HG03558 (cell line): ENCODE data around the gene BBC3.

Experiments
- ATAC-seq: cut with Tn5 transposase; IDR thresholded peaks from one replicate; pipeline ENCODE4 v1.9.1; 2021; ENCODE audit warnings: moderate number of reproducible peaks; ENCODE audit not compliant: unreplicated experiment; ENCODE audit errors: extremely low read depth

Gene BBC3

DNA sequence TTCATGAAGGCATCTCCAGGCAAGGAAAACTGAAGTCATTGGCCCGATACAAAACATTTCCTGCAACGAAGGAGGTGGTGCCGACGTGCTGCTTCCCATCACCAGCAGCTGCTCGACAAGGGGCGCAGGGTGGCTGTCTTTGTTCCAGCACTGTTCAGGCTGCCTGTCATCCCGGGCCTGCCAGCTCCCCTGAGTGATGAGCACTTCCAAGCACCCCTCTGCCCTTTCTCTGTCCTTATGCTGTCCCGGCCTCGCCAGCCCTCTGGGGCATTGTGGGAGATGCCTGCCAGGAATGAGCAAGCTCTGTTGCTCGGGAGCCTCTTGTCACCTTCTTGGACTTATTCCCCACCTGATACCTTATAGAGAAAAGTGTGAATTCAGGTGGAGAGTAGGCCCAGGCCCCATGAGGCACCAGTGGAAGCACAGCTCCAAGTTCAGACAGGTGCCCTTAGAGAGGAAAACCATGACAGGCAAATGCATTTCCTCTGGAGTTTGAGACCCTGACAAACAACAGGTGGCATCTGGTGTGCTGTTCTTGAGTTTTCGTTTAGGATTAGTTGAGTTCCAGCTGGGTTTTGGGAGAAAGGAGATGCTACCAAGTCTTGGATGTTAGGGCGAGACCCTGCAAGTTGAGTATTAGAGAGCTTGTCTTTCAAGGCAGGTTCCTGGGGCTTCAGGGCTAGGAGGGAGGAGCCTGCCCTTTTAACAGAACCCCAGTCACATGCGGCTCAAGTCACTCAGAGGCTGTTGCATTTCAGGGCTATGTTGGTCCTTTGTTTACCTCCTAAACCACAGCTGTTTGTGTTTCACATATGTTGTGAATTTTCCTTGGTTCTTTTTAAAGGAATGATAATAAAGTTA is 21.4 kb downstream of the BBC3 start:
- ATAC-seq, result no peak

DNA sequence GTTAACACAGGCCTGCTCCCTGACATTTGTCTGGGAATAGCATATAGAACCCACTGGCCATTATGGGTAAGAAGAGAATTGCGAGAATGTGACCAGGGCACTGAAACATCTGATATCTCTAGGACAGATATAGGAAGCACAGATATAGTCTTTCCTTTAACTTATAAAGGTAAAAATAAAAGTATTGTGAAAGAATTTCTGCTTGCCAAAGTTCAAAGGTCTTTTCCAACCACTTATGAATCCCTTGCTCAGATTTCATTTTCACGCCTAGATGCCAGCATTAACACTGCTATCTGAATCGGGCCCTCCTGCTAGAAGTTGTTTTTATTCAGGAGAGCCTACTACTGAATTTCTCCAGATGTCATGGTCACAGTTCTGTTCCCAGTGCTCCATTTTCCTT is 27.7 kb downstream of the BBC3 start:
- no peak for ATAC-seq

DNA sequence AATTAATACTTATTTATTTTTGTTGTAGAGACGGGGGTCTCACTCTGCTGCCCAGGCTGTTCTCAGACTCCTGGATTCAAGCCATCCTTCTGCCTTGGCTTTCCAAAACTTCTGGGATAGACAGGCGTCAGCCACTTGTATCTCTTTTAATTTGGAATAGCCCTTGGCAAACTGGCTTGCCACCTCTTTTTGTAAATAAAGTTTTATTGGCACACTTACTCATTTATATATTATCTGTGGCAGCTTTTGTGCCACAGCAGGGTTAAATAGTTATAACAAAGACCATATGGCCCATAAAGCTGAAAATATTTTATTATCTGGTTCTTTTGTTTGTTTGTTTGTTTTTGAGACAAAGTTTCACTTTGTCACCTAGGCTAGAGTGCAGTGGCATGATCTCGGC is 30.5 kb downstream of the BBC3 start:
- ATAC-seq, result no peak

DNA sequence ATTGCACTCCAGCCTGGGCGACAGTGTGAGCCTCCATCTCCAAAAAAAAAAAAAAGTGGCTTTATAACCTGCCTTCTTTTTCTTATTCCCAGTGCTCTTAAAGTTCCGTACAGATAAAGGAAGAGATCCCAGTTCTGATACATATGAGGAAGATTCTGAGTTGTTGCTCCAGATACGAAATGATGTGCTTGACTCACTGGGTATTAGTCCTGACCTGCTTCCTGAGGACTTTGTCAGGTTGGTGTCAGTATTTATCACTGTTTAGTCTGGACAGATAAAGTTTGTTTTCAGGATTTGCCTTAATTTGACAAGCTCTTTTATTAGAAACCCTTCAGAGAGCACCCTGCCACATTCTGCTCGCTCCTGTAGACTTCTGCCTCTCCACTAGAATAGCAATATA is 33.9 kb downstream of the BBC3 start:
- no peak for ATAC-seq

DNA sequence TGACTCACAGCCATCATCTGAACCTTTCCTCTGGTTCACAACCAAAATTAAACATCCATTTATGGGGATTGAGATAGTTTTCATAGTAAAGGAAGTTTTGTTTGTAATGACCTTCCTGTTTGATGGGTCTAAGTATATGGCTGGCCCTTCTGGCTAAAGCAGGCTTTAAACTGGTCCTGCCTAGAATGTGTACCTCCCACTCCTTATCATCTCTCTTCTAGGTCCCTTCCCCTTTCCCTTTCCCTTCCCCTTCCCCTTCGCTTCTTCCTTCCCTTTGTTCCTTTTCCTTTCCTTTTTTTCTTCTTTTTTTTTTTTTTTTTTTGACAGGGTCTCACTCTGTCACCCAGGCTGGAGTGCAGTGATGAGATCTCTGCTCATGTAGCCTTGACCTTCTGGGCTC is 35.6 kb downstream of the BBC3 start:
- no peak for ATAC-seq

DNA sequence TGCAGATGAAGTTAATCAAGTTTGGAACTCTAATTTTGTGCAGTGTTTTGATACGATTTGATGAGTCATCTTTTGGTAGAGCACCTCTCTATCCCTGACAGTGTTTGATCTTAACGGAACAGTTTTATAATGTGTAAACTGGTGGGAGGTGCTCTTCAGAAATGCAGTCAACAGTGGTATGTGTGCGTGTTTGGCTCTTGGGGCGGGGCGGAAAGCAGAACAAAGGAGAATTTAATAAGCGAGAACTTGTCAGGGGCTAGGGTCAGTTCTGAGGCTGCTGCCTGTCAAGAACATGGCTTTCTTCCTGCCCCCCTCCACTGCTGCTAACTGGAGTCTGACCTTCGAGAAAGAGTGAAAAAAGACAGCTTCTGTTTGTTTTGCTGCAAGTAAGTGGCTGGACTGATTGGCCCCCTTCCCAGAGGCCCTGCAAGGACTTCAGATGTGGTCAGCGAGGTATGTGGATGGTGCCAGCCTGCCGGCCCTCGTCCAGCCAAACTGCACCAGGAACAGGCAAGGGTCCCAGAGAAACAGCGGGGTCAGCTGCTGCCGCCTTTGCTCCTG is 40.8 kb downstream of the BBC3 start:
- no peak for ATAC-seq

DNA sequence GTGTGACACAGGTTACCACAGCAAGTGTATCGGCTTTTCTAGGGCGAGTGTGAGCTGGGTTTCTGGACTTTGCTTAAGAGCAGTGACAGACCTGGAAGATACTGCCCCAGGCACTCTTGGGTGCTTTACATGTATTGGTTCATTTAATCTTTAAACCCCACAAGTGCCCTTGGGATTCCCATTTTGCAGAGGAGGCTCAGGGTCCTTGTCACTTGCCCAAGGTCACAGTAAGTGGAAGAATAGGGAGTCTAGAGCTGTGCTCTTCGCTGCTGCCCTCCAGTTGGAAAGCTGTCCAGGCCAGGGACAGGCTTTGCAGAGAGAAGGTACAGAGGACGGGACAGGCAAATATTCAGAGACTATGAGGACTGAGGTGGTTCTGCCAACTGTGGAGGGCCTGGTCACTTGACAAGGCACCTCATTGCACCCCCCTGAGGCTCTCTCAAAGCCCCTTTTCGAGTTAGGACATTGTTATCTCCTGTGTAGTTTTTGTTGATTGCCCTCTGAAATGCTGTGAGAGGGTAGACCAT is 42.4 kb downstream of the BBC3 start:
- no peak for ATAC-seq

DNA sequence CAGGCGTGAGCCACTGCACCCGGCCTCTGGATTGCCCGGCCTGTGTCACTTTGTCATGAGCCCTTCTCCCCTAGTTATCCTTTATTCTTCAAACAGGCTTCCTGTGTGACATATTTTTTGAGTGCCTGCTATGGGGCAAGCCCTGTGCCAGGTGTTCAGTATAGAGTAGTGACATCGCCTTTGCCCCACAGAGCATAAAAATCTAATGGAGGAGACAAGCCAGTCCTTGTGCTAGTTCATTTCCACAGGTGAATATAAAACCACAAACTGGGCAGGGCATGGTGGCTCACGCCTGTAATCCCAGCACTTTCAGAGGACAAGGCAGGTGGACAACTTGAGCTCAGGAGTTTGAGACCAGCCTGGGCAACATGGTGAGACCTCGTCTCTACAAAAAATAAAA is 43.2 kb downstream of the BBC3 start:
- no peak for ATAC-seq

DNA sequence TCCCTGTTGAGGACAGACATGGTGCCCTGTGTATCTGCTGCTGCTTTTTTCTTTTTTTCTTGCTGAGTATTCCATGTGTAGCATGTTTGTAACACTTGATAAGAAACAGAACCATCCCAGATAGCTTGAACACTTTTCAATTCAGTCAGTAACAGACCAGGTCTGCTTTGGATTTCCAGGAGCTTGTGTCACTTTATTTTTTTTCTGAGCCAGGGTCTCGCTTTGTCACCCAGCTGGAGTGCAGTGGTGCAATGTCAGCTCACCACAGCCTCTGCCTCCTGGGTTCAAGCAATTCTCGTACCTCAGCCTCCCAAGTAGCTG is 43.7 kb downstream of the BBC3 start:
- ATAC-seq, result no peak

DNA sequence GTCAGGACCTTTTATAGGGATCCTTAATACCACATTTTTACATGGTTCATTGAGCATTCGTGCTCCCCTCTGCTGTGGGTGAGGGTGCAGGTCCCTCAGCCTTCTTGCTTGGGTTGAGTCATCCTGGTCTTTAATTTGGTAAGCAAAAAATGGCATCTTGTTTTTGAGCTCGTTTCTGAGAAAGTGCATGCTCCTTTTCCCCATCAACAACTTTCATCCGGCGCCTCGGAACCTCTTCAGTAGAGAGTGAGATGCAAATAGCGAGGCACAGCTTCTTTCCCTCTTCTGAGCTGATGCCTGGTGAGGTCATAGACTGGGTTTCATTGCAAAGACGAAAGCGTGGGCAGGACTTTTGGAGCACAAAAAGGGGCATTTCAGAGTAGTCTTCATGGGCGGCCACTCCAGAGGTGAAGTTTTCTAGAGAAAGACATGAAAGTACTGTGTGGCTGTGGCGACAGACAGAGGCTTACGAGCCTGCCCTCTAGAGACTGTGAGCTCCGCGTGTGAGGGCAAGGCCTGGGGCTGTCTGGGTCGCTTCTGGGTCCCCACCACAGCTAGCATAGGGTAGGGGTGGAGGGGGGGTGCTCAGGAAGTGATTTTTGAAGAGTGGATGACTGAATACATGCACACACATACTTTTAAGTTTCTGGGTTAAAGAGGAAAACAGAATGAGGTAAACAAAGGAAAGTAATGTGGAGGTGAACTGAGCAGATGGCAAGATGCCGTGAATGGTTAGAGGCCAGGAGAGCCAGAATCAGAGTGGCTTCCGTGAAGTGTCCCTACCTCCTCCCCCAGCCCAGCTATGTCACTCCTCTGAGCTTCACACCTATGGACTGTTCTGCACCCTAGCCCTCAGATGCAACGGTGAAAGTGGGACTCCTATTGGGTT is 44.3 kb downstream of the BBC3 start:
- ATAC-seq, result peak; percentile 82

DNA sequence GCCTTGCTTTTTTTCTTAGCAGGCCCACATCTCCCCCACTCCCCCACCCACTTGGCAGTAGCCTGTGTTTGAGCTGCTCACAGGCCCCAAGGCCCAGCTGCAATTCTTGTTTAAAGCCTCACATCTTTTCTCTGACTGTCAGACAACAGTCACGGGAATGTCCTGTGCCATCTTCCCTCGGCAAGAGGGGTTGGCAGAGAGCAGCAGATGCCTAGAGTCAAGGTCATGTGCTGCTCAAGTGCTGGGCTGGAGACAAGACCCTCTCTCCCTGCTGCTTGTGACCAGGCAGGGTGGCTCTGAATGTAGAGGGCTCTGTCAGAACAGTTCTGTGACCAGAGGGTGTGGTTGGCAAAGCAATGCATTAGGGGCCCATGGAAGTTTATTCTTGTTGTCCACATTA is 47.4 kb downstream of the BBC3 start:
- ATAC-seq, result no peak

DNA sequence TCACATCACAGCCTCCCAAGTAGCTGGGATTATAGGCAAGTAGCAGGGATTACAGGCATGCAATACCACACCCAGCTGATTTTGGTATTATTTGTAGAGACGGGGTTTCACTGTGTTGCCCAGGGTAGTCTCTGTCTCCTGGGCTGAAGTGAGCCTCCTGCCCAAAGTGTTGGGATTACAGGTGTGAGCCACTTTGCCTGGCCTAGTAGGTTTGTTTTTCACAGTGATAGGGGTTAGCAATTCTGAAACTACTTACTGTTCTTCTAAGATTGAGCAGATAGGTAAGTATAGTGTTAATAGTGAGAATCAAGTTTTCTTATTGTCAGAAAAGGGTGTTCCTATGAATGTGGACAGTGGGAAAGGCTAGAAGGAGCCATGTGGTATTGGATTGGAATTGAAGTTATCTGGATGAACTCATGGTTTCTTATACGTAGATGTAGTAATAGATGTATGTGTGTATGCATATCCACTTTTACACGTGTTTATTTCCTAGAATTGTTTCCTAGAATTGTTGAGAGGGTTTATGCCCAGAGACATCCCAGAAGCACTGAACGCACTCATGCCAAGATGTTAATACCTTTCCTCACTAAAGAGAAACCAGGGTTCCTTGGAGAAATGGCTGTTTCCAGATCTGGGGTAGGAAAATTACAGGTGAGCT is 51.2 kb downstream of the BBC3 start:
- no peak for ATAC-seq

DNA sequence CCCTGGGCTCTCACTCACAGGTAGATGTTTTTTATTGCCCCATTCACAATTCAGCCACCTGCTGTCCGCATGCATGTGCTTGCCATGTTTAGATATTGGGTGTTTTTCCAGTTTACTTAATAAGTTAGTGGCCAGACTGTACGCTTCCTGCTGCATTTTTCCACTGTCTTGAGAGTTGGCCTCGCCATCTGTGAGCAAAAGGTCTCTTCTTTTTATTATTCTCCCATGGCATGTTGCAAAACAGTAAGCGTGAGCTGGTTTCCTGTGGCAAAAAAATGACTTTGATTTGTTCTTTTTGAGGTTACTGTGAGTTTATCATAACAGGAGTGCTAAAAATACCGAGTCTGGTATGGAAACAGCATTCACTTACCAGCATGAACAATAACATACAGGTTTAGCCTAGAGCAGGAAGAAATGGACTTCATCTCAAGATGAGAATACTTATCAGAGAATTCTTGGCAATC is 54.3 kb downstream of the BBC3 start:
- ATAC-seq, result no peak

DNA sequence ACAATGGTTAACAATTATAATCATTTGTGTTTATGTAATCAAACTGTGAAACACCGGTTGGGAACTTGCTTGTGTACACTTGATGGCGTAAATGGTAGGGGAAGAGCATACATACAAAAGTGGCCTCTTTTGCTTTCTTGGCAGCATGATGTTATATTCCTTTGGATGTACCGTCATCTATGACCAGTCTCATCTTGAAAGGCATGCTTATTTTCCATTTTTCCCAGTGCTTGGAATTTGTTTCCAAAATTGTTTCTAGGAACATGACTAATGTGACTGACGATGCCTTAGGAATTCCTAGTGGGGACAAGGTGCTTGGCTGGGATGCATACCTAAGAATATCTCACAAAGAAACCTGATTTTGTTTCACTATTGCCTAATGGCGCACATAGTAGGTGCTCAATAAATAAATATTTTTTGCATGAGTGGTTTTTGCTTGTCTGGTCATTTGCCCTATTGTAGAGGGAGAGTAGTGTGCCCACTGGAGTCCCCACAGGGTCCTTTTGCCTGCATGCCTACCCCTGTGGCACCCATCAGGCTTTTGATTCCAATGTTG is 54.9 kb downstream of the BBC3 start:
- ATAC-seq, result no peak

DNA sequence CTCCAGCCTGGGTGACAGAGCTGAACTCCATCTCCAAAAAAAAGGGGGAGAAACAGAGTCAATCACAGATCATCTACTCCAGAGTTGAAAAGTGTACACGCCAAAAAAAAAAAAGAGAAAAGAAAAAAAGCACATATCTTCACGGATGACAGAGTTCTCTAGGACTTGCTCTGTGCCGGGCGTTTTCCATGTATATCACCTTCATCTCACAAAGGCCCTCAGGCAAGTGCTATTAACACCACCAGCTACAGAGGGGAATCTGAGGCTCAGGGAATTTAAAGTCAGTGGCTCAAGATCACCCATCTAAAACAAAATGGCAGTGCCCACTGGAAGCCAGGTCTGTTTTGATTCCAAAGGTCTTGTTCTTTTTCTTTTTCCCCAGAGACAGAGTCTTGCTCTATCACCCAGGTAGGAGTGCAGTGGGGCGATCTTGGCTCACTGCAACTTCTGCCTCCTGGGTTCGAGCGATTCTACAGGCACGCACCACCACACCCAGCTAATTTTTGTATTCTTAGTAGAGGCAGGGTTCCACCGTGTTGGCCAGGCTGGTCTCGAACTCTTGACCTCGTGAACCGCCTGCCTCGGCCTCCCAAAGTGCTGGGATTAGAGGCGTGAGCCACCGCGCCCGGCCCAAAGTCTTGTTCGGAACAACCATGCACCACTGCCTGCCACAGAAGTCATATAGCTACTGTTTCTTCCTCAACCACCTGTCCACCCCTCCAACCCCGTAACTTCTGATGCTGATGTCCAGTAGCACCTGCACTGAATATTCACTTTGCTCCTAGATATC is 58.1 kb downstream of the BBC3 start:
- no peak for ATAC-seq
